SJSA1 (cell line): ENCODE data around the gene LRP10. TPM values are rescaled to one million over a fixed set of nuclear protein-coding genes. Genes with fewer than 3 reads are reported as not detected.

ENCODE experiments used
- DNase-seq, 2 experiments: peaks; one replicate each; pipeline ENCODE4 v3.0.0-alpha.2; 2015 to 2020; ENCODE audit warnings: low spot score in 2 of 2, low read depth in 1 of 2
- H3K27ac ChIP-seq: fragments of 250-450 bp; sonication (Bioruptor Pico); 2 replicates; pipeline ENCODE4 v1.5.1; 2020; ENCODE audit warnings: mild to moderate bottlenecking, moderate library complexity
- H3K27me3 ChIP-seq: fragments of 250-450 bp; sonication (Bioruptor Pico); replicated peaks from 2 replicates; pipeline ENCODE4 v1.5.1; 2020; ENCODE audit warnings: mild to moderate bottlenecking, moderate library complexity
- H3K36me3 ChIP-seq: fragments of 250-450 bp; sonication (Bioruptor Pico); 2 replicates; pipeline ENCODE4 v1.5.1; 2020; ENCODE audit warnings: mild to moderate bottlenecking
- H3K4me1 ChIP-seq: fragments of 250-450 bp; sonication (Bioruptor Pico); replicated peaks from 2 replicates; pipeline ENCODE4 v1.6.1; 2021; ENCODE audit warnings: mild to moderate bottlenecking
- H3K4me3 ChIP-seq: fragments of 250-450 bp; sonication (Bioruptor Pico); 2 replicates; pipeline ENCODE4 v1.5.1; 2020; ENCODE audit warnings: mild to moderate bottlenecking
- H3K9me3 ChIP-seq: fragments of 250-450 bp; sonication (Bioruptor Pico); replicated peaks from 2 replicates; pipeline ENCODE4 v1.5.1; 2020; ENCODE audit warnings: mild to moderate bottlenecking
- total RNA-seq: library from RNA; depleted of rRNA; stranded (reverse); fragments of >200 nt; shearing (Covaris generic); gene quantifications from 2 replicates; pipeline ENCODE4 v1.2.3, GENCODE V29; 2014

The LRP10 gene
- total RNA-seq, 1 experiment from 2014 or later: 37.4 TPM

GRCh38 chr14:22883173-22883976 lies 11.8 kb downstream of the LRP10 start, which contains the start of gene REM2:
REM2 (plus strand) TSS chr14:22883222; CDS start chr14:22883288, 66 bp downstream.
- DNase-seq: no peak
- H3K36me3 ChIP-seq: peaks cover 3% of the 10 kb centered on the region; the same call in 1 of the 2 replicates
- H3K9me3 ChIP-seq: no peaks in the 10 kb centered on the region
- no peak within 1 kb of the TSS for H3K27ac ChIP-seq
- H3K4me1 ChIP-seq: peaks cover 13% of the 10 kb centered on the region
- no peaks in the 10 kb centered on the region for H3K27me3 ChIP-seq
- H3K4me3 ChIP-seq: no peak within 1 kb of the TSS

- peaks cover 13% of the 10 kb centered on the region for H3K4me1 ChIP-seq
- H3K27me3 ChIP-seq: no peaks in the 10 kb centered on the region
- H3K27ac ChIP-seq: no peak overlapping the region
- DNase-seq: no peak
- no peak overlapping the region for H3K4me3 ChIP-seq
- H3K36me3 ChIP-seq: peaks cover 3% of the 10 kb centered on the region; the same call in 1 of the 2 replicates
- no peaks in the 10 kb centered on the region for H3K9me3 ChIP-seq
These were observed 12.7 kb downstream of the LRP10 start for GRCh38 chr14:22884076-22884737.

GRCh38 chr14:22884738-22885523 lies 13.4 kb downstream of the LRP10 start:
- Histone ChIP-seq H3K9me3 (no peaks in the 10 kb centered on the region), H3K4me1 (peaks cover 13% of the 10 kb centered on the region), H3K4me3 (no peak overlapping the region), H3K27ac (no peak overlapping the region), H3K27me3 (no peaks in the 10 kb centered on the region), H3K36me3 (peaks cover 3% of the 10 kb centered on the region; the same call in 1 of the 2 replicates)
- DNase-seq: no peak

- no peak for DNase-seq
- Histone ChIP-seq H3K4me3 (no peak overlapping the region), H3K27me3 (no peaks in the 10 kb centered on the region), H3K9me3 (no peaks in the 10 kb centered on the region), H3K4me1 (peaks cover 13% of the 10 kb centered on the region), H3K27ac (no peak overlapping the region), H3K36me3 (peaks cover 3% of the 10 kb centered on the region; the same call in 1 of the 2 replicates)
These were observed 14.4 kb downstream of the LRP10 start for GRCh38 chr14:22885975-22886374.

GRCh38 chr14:22886500-22887259 lies 15.1 kb downstream of the LRP10 start:
- H3K9me3 ChIP-seq: no peaks in the 10 kb centered on the region
- H3K4me3 ChIP-seq: peak overlapping the region; percentile 44
- peaks cover 13% of the 10 kb centered on the region for H3K4me1 ChIP-seq
- no peaks in the 10 kb centered on the region for H3K27me3 ChIP-seq
- peak; percentile 54 to 76 for DNase-seq
- peaks cover 3% of the 10 kb centered on the region; the same call in 1 of the 2 replicates for H3K36me3 ChIP-seq
- no peak overlapping the region for H3K27ac ChIP-seq

- Histone ChIP-seq H3K27me3 (no peaks in the 10 kb centered on the region), H3K36me3 (peaks cover 3% of the 10 kb centered on the region; the same call in 1 of the 2 replicates), H3K9me3 (no peaks in the 10 kb centered on the region), H3K27ac (no peak overlapping the region), H3K4me1 (peaks cover 13% of the 10 kb centered on the region), H3K4me3 (peak overlapping the region; percentile 44)
- DNase-seq: peak in 1 of 2 experiments; percentile 66
These were observed 15.9 kb downstream of the LRP10 start for GRCh38 chr14:22887260-22887989.

GRCh38 chr14:22887990-22888378 lies 16.4 kb downstream of the LRP10 start:
- Histone ChIP-seq H3K36me3 (peaks cover 3% of the 10 kb centered on the region; the same call in 1 of the 2 replicates), H3K4me3 (no peak overlapping the region), H3K27ac (no peak overlapping the region), H3K27me3 (no peaks in the 10 kb centered on the region), H3K9me3 (no peaks in the 10 kb centered on the region), H3K4me1 (peaks cover 13% of the 10 kb centered on the region)
- DNase-seq: no peak

GRCh38 chr14:22888662-22889061 lies 17.1 kb downstream of the LRP10 start:
- Histone ChIP-seq H3K4me3 (no peak overlapping the region), H3K27me3 (no peaks in the 10 kb centered on the region), H3K27ac (no peak overlapping the region), H3K9me3 (no peaks in the 10 kb centered on the region), H3K4me1 (peaks cover 13% of the 10 kb centered on the region), H3K36me3 (peaks cover 3% of the 10 kb centered on the region; the same call in 1 of the 2 replicates)
- DNase-seq: no peak

GRCh38 chr14:22890416-22890815 lies 18.9 kb downstream of the LRP10 start:
- Histone ChIP-seq H3K27ac (no peak overlapping the region), H3K4me1 (peaks cover 13% of the 10 kb centered on the region), H3K4me3 (no peak overlapping the region), H3K27me3 (no peaks in the 10 kb centered on the region), H3K36me3 (peaks cover 3% of the 10 kb centered on the region; the same call in 1 of the 2 replicates), H3K9me3 (no peaks in the 10 kb centered on the region)
- DNase-seq: no peak

GRCh38 chr14:22892488-22892887 lies 20.9 kb downstream of the LRP10 start:
- H3K4me3 ChIP-seq: no peak overlapping the region
- no peaks in the 10 kb centered on the region for H3K36me3 ChIP-seq
- H3K9me3 ChIP-seq: no peaks in the 10 kb centered on the region
- H3K27ac ChIP-seq: no peak overlapping the region
- DNase-seq: no peak
- H3K4me1 ChIP-seq: peaks cover 7% of the 10 kb centered on the region; the same call in 1 of the 2 replicates
- no peaks in the 10 kb centered on the region for H3K27me3 ChIP-seq

GRCh38 chr14:22893706-22894105 lies 22.2 kb downstream of the LRP10 start:
- Histone ChIP-seq H3K27ac (no peak overlapping the region), H3K27me3 (no peaks in the 10 kb centered on the region), H3K4me3 (no peak overlapping the region), H3K9me3 (no peaks in the 10 kb centered on the region), H3K4me1 (peaks cover 12% of the 10 kb centered on the region), H3K36me3 (peaks cover 5% of the 10 kb centered on the region; the same call in 1 of the 2 replicates)
- no peak for DNase-seq

GRCh38 chr14:22895402-22895801 lies 23.9 kb downstream of the LRP10 start:
- DNase-seq: no peak
- no peaks in the 10 kb centered on the region for H3K9me3 ChIP-seq
- no peak overlapping the region for H3K4me3 ChIP-seq
- H3K4me1 ChIP-seq: peaks cover 22% of the 10 kb centered on the region
- H3K36me3 ChIP-seq: peaks cover 20% of the 10 kb centered on the region
- H3K27me3 ChIP-seq: no peaks in the 10 kb centered on the region
- no peak overlapping the region for H3K27ac ChIP-seq
